Neural crest cell (in vitro differentiated cells): ENCODE data around the gene PIGK. TPM values are rescaled to one million over a fixed set of nuclear protein-coding genes. Genes with fewer than 3 reads are reported as not detected.

Source experiments
- DNase-seq: peaks from one replicate; pipeline ENCODE4 v3.0.0; 2021; ENCODE audit warnings: low read depth, mixed read lengths, low spot score
- H3K27ac Mint-ChIP-seq: one replicate; pipeline ENCODE4 v1.8.0; 2021; ENCODE audit warnings: mild to moderate bottlenecking, mixed read lengths; ENCODE audit not compliant: unreplicated experiment
- H3K27me3 Mint-ChIP-seq: 2 replicates; pipeline ENCODE4 v1.8.0; 2021; ENCODE audit warnings: low read depth, mild to moderate bottlenecking, mixed read lengths
- H3K36me3 Mint-ChIP-seq: 2 replicates; pipeline ENCODE4 v1.8.0; 2021; ENCODE audit warnings: low read depth, mild to moderate bottlenecking, mixed read lengths
- H3K4me1 Mint-ChIP-seq: 2 replicates; pipeline ENCODE4 v1.8.0; 2021; ENCODE audit warnings: mixed read lengths
- H3K4me3 Mint-ChIP-seq: one replicate; pipeline ENCODE4 v1.8.0; 2021; ENCODE audit warnings: mild to moderate bottlenecking, mixed read lengths
- H3K9me3 Mint-ChIP-seq: 2 replicates; pipeline ENCODE4 v1.8.0; 2021; ENCODE audit warnings: mixed read lengths
- total RNA-seq: library from RNA; stranded (reverse); gene quantifications from 2 replicates; pipeline ENCODE4 v1.2.1, GENCODE V29; 2021
- TF ChIP-seq, protein P1 (sequence below): fragments of 200-600 bp; sonication (generic); conservative IDR thresholded peaks from 2 replicates; pipeline ENCODE4 v1.5.0; 2021; ENCODE audit warnings: antibody characterized with exemption, mild to moderate bottlenecking

PIGK gene
- total RNA-seq, 1 donor from 2014 or later = 18.4 TPM

DNA sequence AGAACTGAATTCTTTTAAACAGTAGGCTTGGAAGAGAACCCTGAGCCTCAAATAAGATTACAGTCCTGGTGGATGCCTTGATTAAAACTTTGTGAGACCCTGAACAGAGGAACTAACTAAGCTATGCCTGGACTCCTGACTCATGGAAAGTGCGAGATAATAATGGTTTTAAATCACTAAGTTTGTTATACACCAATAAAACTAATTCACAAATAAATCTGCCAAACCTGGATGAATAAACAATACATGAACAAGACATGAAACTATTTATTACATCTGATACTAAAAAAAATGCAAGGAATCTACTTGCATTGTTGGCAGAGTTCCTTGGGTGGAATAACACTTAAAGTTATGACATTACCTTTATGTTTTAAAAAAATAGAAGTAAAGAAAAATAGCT is 118.4 kb downstream of the PIGK start:
- Mint-ChIP-seq H3K27ac (no peak overlapping the region), H3K4me1 (peaks cover 12% of the 10 kb centered on the region), H3K36me3 (peaks cover 10% of the 10 kb centered on the region), H3K9me3 (peaks cover 12% of the 10 kb centered on the region), H3K27me3 (no peaks in the 10 kb centered on the region), H3K4me3 (no peak overlapping the region)
- DNase-seq = no peak
- TF ChIP-seq, protein P1, sequence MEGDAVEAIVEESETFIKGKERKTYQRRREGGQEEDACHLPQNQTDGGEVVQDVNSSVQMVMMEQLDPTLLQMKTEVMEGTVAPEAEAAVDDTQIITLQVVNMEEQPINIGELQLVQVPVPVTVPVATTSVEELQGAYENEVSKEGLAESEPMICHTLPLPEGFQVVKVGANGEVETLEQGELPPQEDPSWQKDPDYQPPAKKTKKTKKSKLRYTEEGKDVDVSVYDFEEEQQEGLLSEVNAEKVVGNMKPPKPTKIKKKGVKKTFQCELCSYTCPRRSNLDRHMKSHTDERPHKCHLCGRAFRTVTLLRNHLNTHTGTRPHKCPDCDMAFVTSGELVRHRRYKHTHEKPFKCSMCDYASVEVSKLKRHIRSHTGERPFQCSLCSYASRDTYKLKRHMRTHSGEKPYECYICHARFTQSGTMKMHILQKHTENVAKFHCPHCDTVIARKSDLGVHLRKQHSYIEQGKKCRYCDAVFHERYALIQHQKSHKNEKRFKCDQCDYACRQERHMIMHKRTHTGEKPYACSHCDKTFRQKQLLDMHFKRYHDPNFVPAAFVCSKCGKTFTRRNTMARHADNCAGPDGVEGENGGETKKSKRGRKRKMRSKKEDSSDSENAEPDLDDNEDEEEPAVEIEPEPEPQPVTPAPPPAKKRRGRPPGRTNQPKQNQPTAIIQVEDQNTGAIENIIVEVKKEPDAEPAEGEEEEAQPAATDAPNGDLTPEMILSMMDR = no peak

DNA sequence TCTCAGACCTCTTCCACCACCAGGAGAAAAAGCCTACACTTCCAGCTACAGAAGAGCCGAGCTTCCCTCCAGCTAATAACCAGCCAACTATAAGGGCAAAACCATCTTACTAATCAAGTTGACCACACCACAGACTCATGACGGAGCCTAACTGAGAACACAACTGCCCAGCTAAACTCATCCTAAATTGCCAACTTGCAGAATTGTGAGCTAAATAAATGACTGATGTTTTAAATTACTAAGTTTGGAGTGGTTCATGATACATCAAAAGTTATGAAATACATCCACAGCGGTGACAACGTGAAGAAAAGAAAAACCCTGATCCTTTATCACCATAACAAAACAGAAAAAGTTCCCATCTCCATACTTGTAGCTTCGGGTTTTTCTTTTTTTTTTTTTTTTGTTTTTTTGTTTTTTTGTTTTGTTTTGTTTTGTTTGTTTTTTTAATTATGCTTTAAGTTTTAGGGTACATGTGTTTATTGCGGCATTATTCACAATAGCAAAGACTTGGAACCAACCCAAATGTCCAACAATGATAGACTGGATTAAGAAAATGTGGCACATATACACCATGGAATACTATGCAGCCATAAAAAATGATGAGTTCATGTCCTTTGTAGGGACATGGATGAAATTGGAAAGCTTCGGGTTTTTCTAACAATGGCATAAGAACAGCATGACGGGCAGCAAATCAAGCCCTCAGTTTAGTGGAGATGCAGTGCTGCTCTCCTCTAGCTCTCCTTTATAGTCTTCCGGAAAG is 122.6 kb downstream of the PIGK start:
- no peaks in the 10 kb centered on the region for H3K27me3 Mint-ChIP-seq
- H3K27ac Mint-ChIP-seq = no peak overlapping the region
- TF ChIP-seq, protein P1 = no peak
- peaks cover 4% of the 10 kb centered on the region for H3K9me3 Mint-ChIP-seq
- no peak for DNase-seq
- no peak overlapping the region for H3K4me3 Mint-ChIP-seq
- H3K4me1 Mint-ChIP-seq = peaks cover 12% of the 10 kb centered on the region
- H3K36me3 Mint-ChIP-seq = peaks cover 4% of the 10 kb centered on the region

DNA sequence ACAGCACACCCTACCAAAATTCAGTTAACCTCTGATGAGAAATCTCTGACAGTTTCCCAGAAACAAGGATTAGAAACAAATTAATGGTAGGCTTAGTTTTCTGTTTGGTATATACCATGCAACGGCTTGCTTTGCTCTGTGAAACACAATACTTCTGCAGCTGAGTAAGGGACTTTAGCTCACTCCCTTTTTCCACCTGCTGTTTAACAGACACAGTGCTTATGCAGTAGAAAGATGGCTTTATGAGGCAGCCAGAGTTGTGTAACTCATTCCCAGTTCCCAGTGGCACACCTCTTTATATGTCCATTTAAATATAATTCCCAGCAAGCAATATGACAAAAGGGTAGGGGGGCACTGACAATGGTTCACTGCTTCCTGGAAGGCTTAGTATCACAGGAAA is 124.0 kb downstream of the PIGK start:
- H3K4me3 Mint-ChIP-seq = no peak overlapping the region
- no peak for DNase-seq
- H3K36me3 Mint-ChIP-seq = peaks cover 7% of the 10 kb centered on the region
- H3K9me3 Mint-ChIP-seq = peaks cover 4% of the 10 kb centered on the region
- H3K4me1 Mint-ChIP-seq = peaks cover 6% of the 10 kb centered on the region
- no peaks in the 10 kb centered on the region for H3K27me3 Mint-ChIP-seq
- TF ChIP-seq, protein P1 = no peak
- no peak overlapping the region for H3K27ac Mint-ChIP-seq

DNA sequence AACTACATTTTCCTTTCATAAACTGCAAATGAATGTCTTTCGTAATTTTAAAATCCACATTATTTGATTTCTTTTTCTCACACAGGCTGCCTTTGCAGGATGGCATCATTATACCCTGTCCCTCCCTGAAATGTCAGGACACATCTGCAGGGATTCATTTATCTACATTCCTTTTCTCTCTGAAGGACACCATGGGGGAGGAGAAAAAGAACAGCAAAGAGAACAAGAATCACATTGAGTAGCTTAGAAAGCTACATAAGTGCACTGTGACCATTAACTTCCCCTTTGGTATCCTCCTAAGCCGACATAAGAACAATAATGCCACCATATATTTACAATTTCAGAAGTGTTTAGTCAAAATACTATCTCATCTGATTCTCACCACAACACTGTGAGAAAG is 129.5 kb downstream of the PIGK start:
- H3K4me1 Mint-ChIP-seq = peaks cover 22% of the 10 kb centered on the region
- TF ChIP-seq, protein P1 = no peak
- H3K4me3 Mint-ChIP-seq = no peak overlapping the region
- H3K27me3 Mint-ChIP-seq = no peaks in the 10 kb centered on the region
- H3K9me3 Mint-ChIP-seq = no peaks in the 10 kb centered on the region
- no peak for DNase-seq
- peaks cover 21% of the 10 kb centered on the region for H3K36me3 Mint-ChIP-seq
- peak overlapping the region; percentile 20 for H3K27ac Mint-ChIP-seq

DNA sequence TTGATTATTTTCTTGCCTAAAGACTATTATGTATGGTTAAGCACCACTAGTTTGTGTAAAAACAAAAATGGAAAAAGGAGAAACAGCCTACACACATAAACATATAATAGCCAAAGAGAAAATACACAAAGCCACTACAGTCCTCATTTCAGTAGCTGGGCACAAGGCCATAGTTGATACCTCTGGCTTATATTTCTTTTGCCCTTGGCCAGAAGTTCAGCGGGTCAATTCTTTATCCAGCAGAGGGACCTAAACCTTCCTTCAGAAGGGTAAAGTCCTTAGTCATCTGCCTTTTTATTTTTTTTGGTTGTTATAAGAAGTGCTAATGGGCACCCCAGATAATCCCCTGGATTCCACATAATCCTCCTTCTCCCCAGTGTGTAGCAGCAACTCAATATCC is 134.1 kb downstream of the PIGK start:
- H3K4me1 Mint-ChIP-seq = peaks cover 17% of the 10 kb centered on the region
- H3K9me3 Mint-ChIP-seq = no peaks in the 10 kb centered on the region
- no peaks in the 10 kb centered on the region for H3K27me3 Mint-ChIP-seq
- peaks cover 31% of the 10 kb centered on the region for H3K36me3 Mint-ChIP-seq
- TF ChIP-seq, protein P1 = no peak
- DNase-seq = no peak
- H3K4me3 Mint-ChIP-seq = no peak overlapping the region
- no peak overlapping the region for H3K27ac Mint-ChIP-seq
